Cardiac muscle cell (in vitro differentiated cells and primary cell): Measurements from ENCODE around the gene TMEM9B. TPM values are rescaled to one million over a fixed set of nuclear protein-coding genes. Genes with fewer than 3 reads are reported as not detected.
"Not testable (repeated sequence)": the region's sequence is repeated elsewhere in the genome, so short reads cannot be mapped to it uniquely, and the experiment has no call there.

Experiments used
- DNase-seq, 2 donors: peaks; one replicate each; pipeline versions ENCODE4 v3.0.0 to v3.0.0-alpha.2; 2010 to 2017; ENCODE audit warnings: low read depth in 1 of 2, low spot score in 1 of 2
- H3K27ac ChIP-seq: fragments of 200-600 bp; sonication (generic); 2 replicates; pipeline ENCODE4 v1.5.1; 2016
- H3K27me3 ChIP-seq: fragments of 200-600 bp; sonication (generic); 2 replicates; pipeline ENCODE4 v1.6.0; 2016; ENCODE audit warnings: control low read depth
- H3K36me3 ChIP-seq: fragments of 200-600 bp; sonication (generic); 2 replicates; pipeline ENCODE4 v1.5.1; 2016; ENCODE audit warnings: control low read depth
- H3K4me1 ChIP-seq: fragments of 200-600 bp; sonication (generic); 2 replicates; pipeline ENCODE4 v1.8.1; 2017; ENCODE audit warnings: low read depth, mild to moderate bottlenecking, mixed run types
- H3K4me3 ChIP-seq: fragments of 200-600 bp; sonication (generic); 2 replicates; pipeline ENCODE4 v1.5.1; 2016; ENCODE audit warnings: mild to moderate bottlenecking
- H3K9me3 ChIP-seq: fragments of 200-600 bp; sonication (generic); 2 replicates; pipeline ENCODE4 v1.5.1; 2017; ENCODE audit warnings: low read depth, mild to moderate bottlenecking, control low read depth
- CTCF ChIP-seq: IDR thresholded peaks from 2 replicates; pipeline ENCODE4 v1.5.1; 2012; ENCODE audit warnings: low read depth, mild to moderate bottlenecking, low read length
- polyA plus RNA-seq: library from polyadenylated mRNA; unstranded; fragments of >200 nt; fragmentation: Nextera tagmentation; extraction: Ambion mirVana; gene quantifications from 2 replicates; pipeline ENCODE4 v1.2.1, GENCODE V29; 2016
- total RNA-seq: library from RNA; depleted of rRNA; stranded (reverse); fragments of >200 nt; gene quantifications from 2 replicates; pipeline ENCODE4 v1.2.3, GENCODE V29; 2016

The TMEM9B gene
- total and polyA plus RNA-seq, 2 experiments from 2014 or later = 15.4 to 39.4 TPM

- H3K36me3 ChIP-seq = no peaks in the 10 kb centered on the region
- DNase-seq = no peak
- H3K27ac ChIP-seq = no peak overlapping the region
- no peak overlapping the region for H3K4me3 ChIP-seq
- H3K27me3 ChIP-seq = no peaks in the 10 kb centered on the region
- H3K9me3 ChIP-seq = no peaks in the 10 kb centered on the region
- H3K4me1 ChIP-seq = peaks cover 4% of the 10 kb centered on the region
- no peak for TF ChIP-seq CTCF
These were observed 26.6 kb downstream of the TMEM9B start for GRCh38 chr11:8937659-8938058.

GRCh38 chr11:8937159-8937558 is 27.1 kb downstream of the TMEM9B start:
- no peak for TF ChIP-seq CTCF
- DNase-seq = no peak
- Histone ChIP-seq H3K36me3 (no peaks in the 10 kb centered on the region), H3K9me3 (no peaks in the 10 kb centered on the region), H3K4me3 (no peak overlapping the region), H3K27me3 (no peaks in the 10 kb centered on the region), H3K27ac (no peak overlapping the region), H3K4me1 (peaks cover 4% of the 10 kb centered on the region)

GRCh38 chr11:8935789-8936188 is 28.5 kb downstream of the TMEM9B start:
- not testable (repeated sequence) for H3K27ac ChIP-seq, H3K4me1 ChIP-seq, DNase-seq, H3K4me3 ChIP-seq, H3K9me3 ChIP-seq, H3K36me3 ChIP-seq, H3K27me3 ChIP-seq

DNA sequence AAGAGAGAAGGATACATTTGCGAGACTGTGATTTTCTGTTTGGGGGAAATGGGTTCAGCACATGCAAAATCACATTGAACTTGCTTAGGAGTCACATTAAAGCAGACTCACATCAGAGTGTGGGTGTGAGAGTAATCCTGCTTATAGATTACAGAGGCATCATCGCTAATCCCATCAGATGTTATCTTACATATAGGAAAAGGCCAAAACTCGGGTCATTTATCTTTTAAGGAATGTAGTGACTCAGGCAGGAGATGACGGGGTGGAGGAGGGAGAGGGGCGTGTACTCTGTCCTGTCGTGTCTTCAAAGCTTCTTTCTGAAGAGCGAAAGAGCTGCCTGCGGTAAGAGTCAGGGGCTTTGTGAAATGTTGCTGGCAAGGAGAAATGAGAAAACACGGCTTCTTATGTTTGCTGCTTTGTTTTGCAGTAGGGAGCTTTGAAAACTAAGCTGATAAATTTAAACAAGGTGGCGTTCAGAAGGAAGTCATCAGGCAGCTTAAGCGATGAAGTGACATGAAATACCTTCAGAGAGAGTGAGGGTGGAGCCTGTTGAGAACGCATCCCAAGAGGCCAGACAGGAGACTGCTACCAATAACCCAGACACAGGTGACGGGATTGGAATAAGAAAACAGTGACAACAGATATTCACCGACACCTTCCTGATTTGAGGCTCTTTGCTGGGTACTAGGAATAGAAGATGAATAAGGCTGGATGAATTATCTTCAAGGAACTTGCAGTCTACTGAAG is 29.3 kb downstream of the TMEM9B start:
- Histone ChIP-seq H3K36me3 (no peaks in the 10 kb centered on the region), H3K4me1 (peaks cover 4% of the 10 kb centered on the region), H3K27ac (no peak overlapping the region), H3K27me3 (no peaks in the 10 kb centered on the region), H3K4me3 (no peak overlapping the region), H3K9me3 (no peaks in the 10 kb centered on the region)
- DNase-seq = peak in 1 of 2 donors; percentile 74
- TF ChIP-seq CTCF = no peak

DNA sequence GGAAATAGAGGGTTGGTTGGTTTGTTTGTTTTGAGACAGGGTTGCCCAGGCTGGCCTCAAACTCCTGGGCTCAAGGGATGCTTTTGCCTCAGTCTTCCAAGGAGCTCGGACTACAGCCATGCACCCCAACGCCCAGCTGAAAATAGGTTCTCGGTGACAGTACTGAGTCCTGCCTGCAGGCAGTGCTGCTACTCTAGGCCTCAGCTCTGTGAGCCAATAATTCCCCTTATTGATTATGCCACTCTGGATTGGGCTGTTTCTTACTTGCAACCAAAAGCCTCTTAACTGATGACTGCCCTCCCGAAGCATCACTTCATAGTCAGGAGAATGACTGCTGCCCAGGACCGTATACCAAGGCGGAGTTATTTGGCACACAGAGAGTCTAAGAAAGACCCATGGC is 30.3 kb downstream of the TMEM9B start:
- no peak for TF ChIP-seq CTCF
- Histone ChIP-seq H3K4me1 (peaks cover 4% of the 10 kb centered on the region), H3K27ac (no peak overlapping the region), H3K9me3 (no peaks in the 10 kb centered on the region), H3K27me3 (no peaks in the 10 kb centered on the region), H3K36me3 (no peaks in the 10 kb centered on the region), H3K4me3 (no peak overlapping the region)
- no peak for DNase-seq

DNA sequence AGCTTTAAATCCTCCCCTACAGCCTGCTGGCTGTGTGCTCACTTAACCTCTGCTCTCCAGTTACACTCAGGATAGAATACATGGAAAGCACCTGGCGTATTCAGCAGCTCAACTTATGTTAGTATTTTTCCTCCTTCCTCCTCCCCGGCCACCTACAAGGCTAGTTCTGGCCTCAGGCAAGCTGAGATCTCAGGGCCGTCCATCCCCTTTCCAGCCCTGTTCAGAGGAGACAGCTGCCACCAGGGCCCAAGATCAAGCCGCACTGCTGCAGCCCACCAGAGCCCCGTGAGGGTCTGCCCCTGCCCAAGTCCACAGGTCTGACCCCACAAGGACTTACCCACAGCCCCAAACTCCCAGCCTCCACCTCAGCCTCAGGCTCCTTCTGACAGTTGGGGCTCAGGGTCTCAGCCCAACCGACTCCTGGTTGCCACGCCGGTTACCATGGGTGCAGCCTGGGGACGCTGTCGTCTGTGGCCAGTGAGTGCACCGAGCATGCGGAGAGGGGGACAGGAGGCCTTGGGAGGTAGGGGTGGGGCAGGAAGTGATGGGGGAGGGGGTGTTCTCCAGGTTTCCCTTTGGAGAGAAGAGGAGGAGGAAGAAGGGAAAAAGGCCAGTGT is 31.6 kb downstream of the TMEM9B start, which contains the start of gene C11orf16:
TSS of gene C11orf16 (minus strand) at position 384 of the 617 bp plus-strand sequence. CDS start 639 bp downstream, outside the sequence.
- H3K9me3 ChIP-seq = no peaks in the 10 kb centered on the region
- DNase-seq = no peak
- TF ChIP-seq CTCF = no peak
- H3K27ac ChIP-seq = no peak within 1 kb of the TSS
- no peak within 1 kb of the TSS for H3K4me3 ChIP-seq
- no peaks in the 10 kb centered on the region for H3K36me3 ChIP-seq
- H3K27me3 ChIP-seq = no peaks in the 10 kb centered on the region
- H3K4me1 ChIP-seq = peaks cover 4% of the 10 kb centered on the region
